Neural cell (in vitro differentiated cells): Measurements from ENCODE around the gene TTC39B. TPM values are rescaled to one million over a fixed set of nuclear protein-coding genes. Genes with fewer than 3 reads are reported as not detected.

Source experiments
- H2AFZ ChIP-seq: fragments of 200-600, 300-800 bp; sonication (generic), shearing (Covaris generic); 2 replicates; pipeline ENCODE4 v1.6.0; 2014; ENCODE audit warnings: low read depth, mild to moderate bottlenecking, antibody characterized with exemption, low read length, moderate library complexity
- H3F3A ChIP-seq: fragments of 200-600 bp; shearing (Covaris generic); 2 replicates; pipeline ENCODE4 v1.6.1; 2016; ENCODE audit warnings: mild to moderate bottlenecking, moderate library complexity, mixed read lengths, antibody characterized with exemption, low read length; ENCODE audit not compliant: insufficient read depth, poor library complexity, severe bottlenecking
- H3K27ac ChIP-seq: fragments of 200-600, 300-800 bp; sonication (generic), shearing (Covaris generic); 2 replicates; pipeline ENCODE4 v1.5.1; 2014; ENCODE audit warnings: mild to moderate bottlenecking, low read length, moderate library complexity
- H3K27me3 ChIP-seq: fragments of 300-800, 200-600 bp; sonication (generic), shearing (Covaris generic); 2 replicates; pipeline ENCODE4 v1.6.0; 2014; ENCODE audit warnings: mild to moderate bottlenecking, low read depth, low read length, moderate library complexity; ENCODE audit not compliant: insufficient read depth
- H3K36me3 ChIP-seq: fragments of 300-800, 200-600 bp; sonication (generic), shearing (Covaris generic); 2 replicates; pipeline ENCODE4 v1.5.1; 2014; ENCODE audit warnings: mild to moderate bottlenecking, antibody characterized with exemption, low read length, moderate library complexity; ENCODE audit not compliant: insufficient read depth
- H3K4me2 ChIP-seq: fragments of 300-800, 200-600 bp; sonication (generic), shearing (Covaris generic); 2 replicates; pipeline ENCODE4 v1.6.0; 2014; ENCODE audit warnings: mild to moderate bottlenecking, low read length
- H3K4me3 ChIP-seq: fragments of 300-800, 200-600 bp; sonication (generic), shearing (Covaris generic); 2 replicates; pipeline ENCODE4 v1.5.1; 2014; ENCODE audit warnings: mild to moderate bottlenecking, low read length, moderate library complexity
- H3K79me2 ChIP-seq: fragments of 200-600 bp; shearing (Covaris generic); replicated peaks from 2 replicates; pipeline ENCODE4 v1.6.0; 2014; ENCODE audit warnings: mild to moderate bottlenecking, low read length, moderate library complexity; ENCODE audit not compliant: insufficient read depth
- H3K9ac ChIP-seq: fragments of 300-800, 200-600 bp; sonication (generic), shearing (Covaris generic); 2 replicates; pipeline ENCODE4 v1.6.1; 2016; ENCODE audit warnings: mild to moderate bottlenecking, low read length, mixed read lengths
- H3K9me2 ChIP-seq: fragments of 200-600 bp; shearing (Covaris generic); 2 replicates; pipeline ENCODE4 v1.6.1; 2016; ENCODE audit warnings: mild to moderate bottlenecking, low read length, mixed read lengths; ENCODE audit not compliant: insufficient read depth
- H3K9me3 ChIP-seq: fragments of 200-600, 300-800 bp; sonication (generic), shearing (Covaris generic); 2 replicates; pipeline ENCODE4 v1.6.1; 2016; ENCODE audit warnings: mild to moderate bottlenecking, mixed run types, low read length, moderate library complexity, mixed read lengths
- H4K20me1 ChIP-seq: fragments of 200-600 bp; shearing (Covaris generic); 2 replicates; pipeline ENCODE4 v1.6.1; 2016; ENCODE audit warnings: mild to moderate bottlenecking, mixed run types; ENCODE audit not compliant: insufficient read depth
- CTCF ChIP-seq: fragments of 450-650 bp; IDR thresholded peaks from 2 replicates; pipeline ENCODE4 v1.5.1; 2014; ENCODE audit warnings: antibody characterized with exemption, mild to moderate bottlenecking, moderate library complexity; ENCODE audit not compliant: poor library complexity, severe bottlenecking
- EP300 ChIP-seq: fragments of 450-650 bp; conservative IDR thresholded peaks from 2 replicates; pipeline ENCODE4 v1.6.1; 2014; ENCODE audit warnings: antibody characterized with exemption, mild to moderate bottlenecking, moderate library complexity; ENCODE audit not compliant: poor library complexity, severe bottlenecking
- EZH2 ChIP-seq: fragments of 200-600, 300-800 bp; shearing (Covaris generic), sonication (generic); IDR thresholded peaks from 2 replicates; pipeline ENCODE4 v1.6.1; 2014; ENCODE audit warnings: antibody characterized with exemption, low read length, borderline replicate concordance, mild to moderate bottlenecking; ENCODE audit not compliant: insufficient read depth, poor library complexity, severe bottlenecking
- MXI1 ChIP-seq: fragments of 450-650 bp; conservative IDR thresholded peaks from 2 replicates; pipeline ENCODE4 v1.6.1; 2014; ENCODE audit warnings: antibody characterized with exemption, mild to moderate bottlenecking; ENCODE audit not compliant: poor library complexity, severe bottlenecking
- POLR2AphosphoS5 ChIP-seq: IDR thresholded peaks from 2 replicates; pipeline ENCODE4 v1.6.1; 2012
- RAD21 ChIP-seq: fragments of 450-650 bp; conservative IDR thresholded peaks from 2 replicates; pipeline ENCODE4 v1.6.1; 2014; ENCODE audit warnings: antibody characterized with exemption, mild to moderate bottlenecking, moderate library complexity
- REST ChIP-seq: IDR thresholded peaks from 2 replicates; pipeline ENCODE4 v1.6.1; 2012; ENCODE audit warnings: borderline replicate concordance
- SMC3 ChIP-seq: fragments of 450-650 bp; conservative IDR thresholded peaks from 2 replicates; pipeline ENCODE4 v1.6.1; 2014; ENCODE audit warnings: antibody characterized with exemption, mild to moderate bottlenecking, moderate library complexity; ENCODE audit not compliant: poor library complexity
- TAF1 ChIP-seq: IDR thresholded peaks from 2 replicates; pipeline ENCODE4 v1.6.1; 2012; ENCODE audit warnings: low read depth
- polyA plus RNA-seq: library from polyadenylated mRNA; depleted of rRNA; stranded (reverse); fragments of >200 nt; gene quantifications from 2 replicates; pipeline ENCODE4 v1.2.3, GENCODE V29; 2014

The TTC39B gene
- polyA plus RNA-seq, 1 donor from 2014 or later = 2.8 TPM

DNA sequence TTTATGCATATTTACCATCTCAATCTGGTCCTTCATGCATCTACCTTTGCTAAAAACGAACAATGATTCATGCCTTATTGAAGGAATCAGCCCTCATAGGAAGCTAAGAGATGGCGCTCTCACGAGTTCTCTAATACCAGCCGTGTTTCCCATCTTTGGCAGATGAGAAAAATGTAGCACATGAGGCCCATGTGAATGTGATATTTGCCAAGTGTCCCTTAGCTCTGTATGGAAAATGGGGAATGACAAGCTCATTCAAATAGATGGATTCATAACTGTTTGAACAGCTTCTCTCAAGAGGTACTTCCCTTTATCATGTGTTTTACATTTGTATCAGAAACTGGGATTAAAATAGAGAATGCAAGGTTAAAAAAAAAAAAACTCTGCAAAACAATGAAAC lies 66.1 kb downstream of the TTC39B start:
- TF ChIP-seq MXI1 (no peak), SMC3 (no peak), EP300 (no peak), RAD21 (no peak), REST (no peak), EZH2 (no peak), POLR2AphosphoS5 (no peak), TAF1 (no peak), CTCF (no peak)
- Histone ChIP-seq H3K79me2 (no peaks in the 10 kb centered on the region), H3K36me3 (no peaks in the 10 kb centered on the region), H3K4me3 (no peak overlapping the region), H3K27me3 (no peaks in the 10 kb centered on the region), H3K9ac (no peak overlapping the region), H2AFZ (no peak overlapping the region), H3K9me2 (no peaks in the 10 kb centered on the region), H3F3A (no peaks in the 10 kb centered on the region), H3K4me2 (no peak overlapping the region), H3K9me3 (no peaks in the 10 kb centered on the region), H4K20me1 (no peaks in the 10 kb centered on the region), H3K27ac (no peak overlapping the region)

GRCh38 chr9:15239816-15240215 lies 67.2 kb downstream of the TTC39B start:
- Histone ChIP-seq H3K36me3 (no peaks in the 10 kb centered on the region), H3K9me2 (no peaks in the 10 kb centered on the region), H3K27ac (no peak overlapping the region), H3K4me3 (no peak overlapping the region), H3K27me3 (no peaks in the 10 kb centered on the region), H3K9me3 (no peaks in the 10 kb centered on the region), H3K9ac (no peak overlapping the region), H3K79me2 (no peaks in the 10 kb centered on the region), H3K4me2 (no peak overlapping the region), H2AFZ (no peak overlapping the region), H4K20me1 (no peaks in the 10 kb centered on the region), H3F3A (no peaks in the 10 kb centered on the region)
- no peak for TF ChIP-seq EP300

DNA sequence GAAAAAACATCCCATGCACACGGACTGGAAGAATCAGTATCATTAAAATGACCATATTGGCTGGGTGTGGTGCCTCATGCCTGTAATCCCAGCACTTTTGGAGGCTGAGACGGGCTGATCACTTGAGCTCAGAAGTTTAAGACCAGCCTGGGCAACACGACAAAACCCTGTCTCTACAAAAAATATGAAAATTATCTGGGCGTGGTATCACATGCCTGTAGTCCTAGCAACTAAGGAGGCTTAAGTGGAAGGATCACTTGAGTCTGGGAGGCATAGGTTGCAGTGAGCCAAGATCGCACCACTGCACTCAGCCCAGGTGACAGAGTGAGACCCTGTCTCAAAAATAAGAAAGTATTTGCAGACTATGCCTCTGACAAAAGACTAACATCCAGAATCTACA lies 68.4 kb downstream of the TTC39B start:
- no peaks in the 10 kb centered on the region for H4K20me1 ChIP-seq
- TF ChIP-seq EP300 (no peak), SMC3 (no peak), MXI1 (no peak), POLR2AphosphoS5 (no peak), TAF1 (no peak), EZH2 (no peak), RAD21 (no peak), CTCF (no peak), REST (no peak)
- no peaks in the 10 kb centered on the region for H3K9me2 ChIP-seq
- no peak overlapping the region for H3K4me3 ChIP-seq
- no peaks in the 10 kb centered on the region for H3K36me3 ChIP-seq
- H3K79me2 ChIP-seq = no peaks in the 10 kb centered on the region
- H3K27ac ChIP-seq = no peak overlapping the region
- H3K4me2 ChIP-seq = no peak overlapping the region
- no peak overlapping the region for H2AFZ ChIP-seq
- no peaks in the 10 kb centered on the region for H3K9me3 ChIP-seq
- no peaks in the 10 kb centered on the region for H3F3A ChIP-seq
- H3K27me3 ChIP-seq = no peaks in the 10 kb centered on the region
- no peak overlapping the region for H3K9ac ChIP-seq
